GM21529 (cell line): ENCODE results near the gene GNPAT.

Experiments used
- ATAC-seq: cut with Tn5 transposase; IDR thresholded peaks from one replicate; pipeline ENCODE4 v1.9.1; 2021; ENCODE audit not compliant: unreplicated experiment

The GNPAT gene

DNA sequence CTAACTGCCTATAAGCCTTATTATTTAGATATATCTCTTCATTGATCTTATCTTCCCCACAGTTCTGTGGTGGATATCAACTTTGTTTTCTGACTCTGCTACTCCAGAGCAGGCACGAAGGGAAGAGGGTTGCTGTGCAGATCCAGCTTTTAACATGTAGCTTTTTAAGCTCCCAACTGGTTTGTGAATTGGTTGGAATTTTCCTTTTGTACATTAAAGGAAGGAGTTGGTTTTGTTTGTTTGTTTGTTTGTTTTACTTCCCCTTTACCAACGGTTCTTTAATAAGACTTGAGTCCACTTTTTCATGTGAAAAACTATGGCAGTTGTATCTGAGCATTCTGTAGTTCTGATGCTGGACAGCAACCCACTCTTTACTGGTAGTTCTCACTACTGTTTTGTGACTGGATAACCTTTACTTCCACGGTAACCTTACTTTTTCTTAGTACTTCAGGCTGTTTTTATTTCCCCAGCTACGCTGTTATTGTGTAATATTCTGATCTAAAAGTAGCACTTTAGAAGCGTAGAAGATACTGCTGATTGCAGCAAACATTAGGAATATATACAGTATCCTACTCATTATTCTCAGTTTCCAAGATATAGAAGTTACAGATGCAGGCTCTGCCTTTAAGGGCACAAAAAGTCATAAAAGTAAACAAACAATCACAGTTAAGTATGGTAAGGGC is 1.6 kb downstream of the GNPAT start:
- no peak for ATAC-seq

DNA sequence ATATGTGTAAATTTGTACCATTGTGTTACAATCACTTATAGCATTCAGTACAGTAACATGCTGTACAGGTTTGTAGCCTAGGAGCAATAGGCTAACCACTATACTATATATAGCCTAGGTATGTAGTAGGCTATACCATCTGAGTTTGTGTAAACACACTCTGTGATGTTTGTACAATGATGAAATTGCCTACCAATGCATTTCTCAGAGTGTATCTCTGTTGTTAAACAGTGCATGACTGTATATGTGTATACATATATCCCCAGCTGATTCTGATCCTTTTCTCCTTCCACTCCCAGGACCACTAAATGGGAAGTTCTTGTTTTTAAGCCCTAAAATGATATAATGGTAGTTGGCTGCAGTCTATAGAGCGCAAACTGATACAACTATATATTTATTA is 7.8 kb downstream of the GNPAT start:
- ATAC-seq, result no peak

DNA sequence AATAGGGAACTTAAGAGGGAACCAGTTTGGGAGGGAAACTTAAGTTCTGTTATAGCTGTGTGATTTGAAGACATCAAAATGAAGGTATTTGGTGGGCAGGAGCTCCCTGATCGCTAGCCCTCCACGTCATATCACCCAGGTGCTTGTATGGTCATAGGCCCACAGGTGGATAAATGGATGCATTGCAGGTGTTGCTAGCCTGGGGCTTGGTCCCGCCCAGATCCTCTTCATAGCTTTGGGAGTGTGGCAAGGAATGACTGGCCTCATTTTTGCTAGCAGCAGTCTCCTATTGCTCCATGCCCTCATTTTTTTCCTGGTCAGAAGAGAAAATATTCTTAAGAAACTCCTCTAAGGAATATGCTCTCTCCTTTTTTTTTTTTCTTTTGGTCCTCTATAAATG is 11.3 kb downstream of the GNPAT start:
- no peak for ATAC-seq

DNA sequence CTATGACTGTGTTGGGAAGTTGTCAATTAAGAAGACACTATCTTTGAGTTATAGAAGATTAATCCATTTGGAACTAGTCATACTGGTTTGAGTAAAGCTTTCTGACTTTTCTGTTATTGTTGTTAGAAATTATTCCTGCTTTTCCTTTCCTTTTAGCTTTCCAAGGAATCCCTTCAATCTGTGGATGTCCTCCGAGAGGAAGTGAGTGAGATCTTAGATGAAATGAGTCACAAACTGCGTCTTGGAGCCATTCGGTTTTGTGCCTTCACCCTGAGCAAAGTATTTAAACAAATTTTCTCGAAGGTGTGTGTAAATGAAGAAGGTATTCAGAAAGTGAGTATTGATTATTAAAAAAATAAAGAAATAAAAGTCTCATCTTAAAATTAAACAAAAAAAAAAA is 19.3 kb downstream of the GNPAT start:
- no peak for ATAC-seq

DNA sequence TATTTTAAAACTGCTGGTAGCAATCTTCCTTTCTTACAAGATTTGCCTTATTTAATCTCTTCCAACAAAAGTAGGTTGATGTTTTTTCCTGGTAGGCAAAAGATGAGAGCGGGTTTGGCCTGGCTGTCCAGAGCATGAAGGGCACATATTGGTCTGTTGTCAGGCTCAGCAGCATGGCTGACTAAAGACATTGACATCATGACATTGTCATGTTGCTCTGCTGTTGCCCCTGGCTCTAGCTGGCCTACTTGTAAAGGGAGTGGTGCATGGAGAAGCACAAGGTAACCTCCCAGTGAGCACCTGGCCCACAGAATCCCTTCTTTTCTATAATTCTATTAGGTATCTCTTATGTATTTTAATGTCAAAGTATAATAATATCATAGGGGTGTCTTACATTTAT is 23.6 kb downstream of the GNPAT start:
- ATAC-seq, result no peak

DNA sequence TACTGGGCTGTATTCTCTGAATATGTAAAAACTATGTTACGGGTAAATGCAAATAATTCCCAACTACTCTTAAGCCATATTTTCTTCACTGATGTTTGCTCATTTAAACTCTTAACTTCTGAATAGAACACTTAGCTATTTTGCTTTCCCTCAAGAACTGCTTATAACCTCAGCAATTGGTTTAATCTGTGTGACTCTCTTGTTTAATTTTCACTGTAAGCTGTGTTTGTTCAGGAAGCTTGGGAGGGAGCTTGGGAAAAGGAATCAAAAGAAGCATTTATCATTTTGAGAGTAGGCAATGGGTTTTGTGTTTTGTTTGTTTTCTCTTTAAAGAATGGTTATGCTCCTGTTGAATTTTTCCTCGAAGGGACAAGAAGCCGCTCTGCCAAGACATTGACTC is 24.4 kb downstream of the GNPAT start:
- ATAC-seq, result no peak

DNA sequence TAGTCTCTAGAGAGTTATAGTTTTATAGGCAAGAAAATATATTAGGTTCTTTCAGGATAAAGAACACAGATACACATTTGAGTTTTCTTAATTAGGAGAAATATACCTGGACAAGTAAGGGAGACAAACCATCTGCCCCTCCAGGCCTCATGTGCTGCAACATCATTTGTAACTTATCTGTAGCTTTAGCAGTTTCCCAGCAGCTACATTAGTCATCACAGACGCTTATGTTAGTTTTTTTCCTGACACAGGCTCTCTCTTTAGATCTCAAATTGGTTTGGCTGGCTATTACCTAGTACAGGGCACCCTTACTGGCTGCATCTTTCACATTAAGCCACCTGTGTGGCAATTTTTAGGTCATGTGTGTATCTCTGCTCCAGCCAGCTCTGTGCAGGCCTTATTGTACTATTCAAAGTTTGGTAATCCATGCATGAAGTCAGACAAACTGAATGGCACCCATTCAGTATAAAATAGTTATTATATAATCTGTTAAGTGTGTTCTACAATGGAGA is 25.9 kb downstream of the GNPAT start:
- no peak for ATAC-seq

DNA sequence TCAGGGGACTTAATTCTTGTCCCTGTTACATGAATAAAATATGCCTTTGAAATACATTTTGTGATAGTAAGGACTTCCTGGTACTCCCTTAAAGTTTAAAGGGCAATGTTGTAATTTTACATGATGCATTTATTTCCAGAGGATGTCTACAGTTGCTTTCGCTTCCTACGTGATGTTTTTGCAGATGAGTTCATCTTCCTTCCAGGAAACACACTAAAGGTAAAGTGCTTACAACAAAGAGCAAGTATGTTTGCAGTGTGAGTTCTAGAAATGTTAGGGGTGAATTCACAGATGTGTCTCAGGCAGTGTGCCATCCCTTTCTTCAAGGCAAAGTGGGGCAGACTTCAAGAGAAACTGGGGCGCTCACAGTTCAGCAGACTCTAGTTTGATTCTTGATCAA is 31.2 kb downstream of the GNPAT start:
- ATAC-seq, result no peak

DNA sequence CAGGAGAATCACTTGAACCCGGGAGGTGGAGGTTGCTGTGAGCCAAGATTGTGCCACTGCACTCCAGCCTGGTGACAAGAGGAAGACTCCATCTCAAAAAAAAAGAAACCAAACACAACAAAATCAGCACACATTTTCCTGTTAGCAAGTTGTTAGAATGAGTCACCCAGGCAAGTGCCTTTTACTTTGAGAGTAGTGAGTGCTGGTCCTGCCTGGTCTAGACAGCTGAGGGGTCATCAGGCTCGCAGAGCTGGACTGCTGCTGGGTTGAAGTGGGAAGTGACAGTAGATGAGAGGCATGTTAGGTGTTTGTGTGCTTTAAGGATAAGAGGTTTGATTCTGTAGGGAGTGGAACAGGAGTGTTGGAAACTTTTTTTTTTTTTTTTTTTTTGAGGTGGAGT is 31.9 kb downstream of the GNPAT start:
- no peak for ATAC-seq

DNA sequence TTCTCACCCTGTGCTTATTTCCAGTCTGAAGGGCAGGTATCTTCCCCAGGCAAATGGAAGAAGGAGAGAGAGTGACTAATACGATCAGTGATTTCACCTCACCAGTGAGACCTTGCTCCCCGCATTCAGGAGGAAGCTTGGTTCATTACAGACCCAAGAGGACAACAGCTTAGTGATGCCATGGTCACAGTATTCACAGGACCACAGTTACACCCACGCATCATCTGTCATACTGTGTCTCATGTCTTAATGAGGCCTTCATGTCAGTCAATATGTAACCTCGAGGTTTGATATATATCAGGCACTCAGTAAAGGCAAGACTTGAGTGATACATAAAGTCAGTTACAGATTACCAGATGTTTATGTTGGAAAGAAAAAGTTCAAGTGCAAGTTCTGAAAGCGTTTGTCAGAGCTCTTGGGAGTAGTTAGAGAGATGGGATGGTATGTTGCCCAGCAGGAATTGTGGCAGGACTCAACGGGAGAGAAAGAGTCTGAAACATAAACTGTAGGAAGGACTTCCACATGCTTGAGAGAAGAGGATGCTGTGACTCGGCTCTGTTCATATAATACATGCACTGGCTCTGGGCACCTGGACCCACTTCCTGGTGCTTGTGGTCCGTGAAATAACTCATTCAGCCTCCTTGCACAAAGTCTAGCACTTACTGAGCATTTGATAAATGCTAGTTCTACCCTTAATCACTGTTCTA is 33.3 kb downstream of the GNPAT start:
- ATAC-seq, result no peak

DNA sequence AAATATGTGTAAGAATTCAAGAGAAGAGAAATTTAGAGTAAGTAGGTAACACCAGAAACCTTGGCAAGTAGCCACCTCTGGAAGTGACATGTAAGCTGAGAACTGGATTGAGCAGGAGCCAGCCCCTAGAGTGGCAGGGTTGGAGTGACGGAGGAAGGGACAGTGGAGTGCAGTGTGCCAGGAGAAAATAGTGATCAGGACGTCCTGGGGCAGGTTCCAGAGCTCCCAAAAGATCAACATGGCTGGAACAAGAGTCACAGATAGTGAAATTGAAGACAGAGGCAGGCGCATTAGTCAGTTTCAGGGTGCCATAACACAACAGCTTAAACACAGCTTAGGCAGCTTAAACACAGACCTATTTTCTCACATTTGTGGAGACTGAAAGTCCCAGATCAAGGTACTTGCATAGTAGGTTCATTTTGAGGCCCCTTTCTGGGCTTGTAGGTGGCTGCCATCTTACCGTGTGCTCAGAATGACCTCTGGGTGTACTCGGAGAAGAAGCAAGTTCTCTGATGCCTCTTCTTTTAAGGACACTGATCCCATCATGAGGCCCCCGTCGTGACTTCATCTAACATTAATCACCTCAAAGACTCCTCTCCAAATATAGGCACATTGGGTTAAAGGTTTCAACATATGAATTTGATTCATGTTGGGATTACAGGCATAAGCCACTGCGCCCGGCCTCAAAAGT is 37.2 kb downstream of the GNPAT start:
- ATAC-seq, result no peak

DNA sequence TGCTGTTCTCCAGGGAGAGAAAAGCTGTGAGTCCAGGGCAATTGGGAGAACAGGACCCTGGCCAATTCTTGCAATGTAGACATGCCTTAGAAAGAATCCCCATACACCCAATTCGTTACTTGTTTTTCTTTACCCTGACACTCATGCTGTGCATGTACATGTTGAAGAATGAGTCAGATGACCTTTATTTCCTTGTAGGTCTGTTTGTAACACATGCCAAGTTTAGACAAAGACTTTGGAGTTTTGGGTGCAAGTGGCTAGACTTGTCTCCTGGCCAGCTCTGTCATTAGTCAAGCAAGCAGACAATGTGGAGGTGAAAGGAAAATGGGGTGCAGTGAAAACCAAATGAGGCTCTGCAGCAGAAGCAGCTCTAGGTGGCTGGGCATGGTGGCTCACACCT is 38.1 kb downstream of the GNPAT start:
- no peak for ATAC-seq

DNA sequence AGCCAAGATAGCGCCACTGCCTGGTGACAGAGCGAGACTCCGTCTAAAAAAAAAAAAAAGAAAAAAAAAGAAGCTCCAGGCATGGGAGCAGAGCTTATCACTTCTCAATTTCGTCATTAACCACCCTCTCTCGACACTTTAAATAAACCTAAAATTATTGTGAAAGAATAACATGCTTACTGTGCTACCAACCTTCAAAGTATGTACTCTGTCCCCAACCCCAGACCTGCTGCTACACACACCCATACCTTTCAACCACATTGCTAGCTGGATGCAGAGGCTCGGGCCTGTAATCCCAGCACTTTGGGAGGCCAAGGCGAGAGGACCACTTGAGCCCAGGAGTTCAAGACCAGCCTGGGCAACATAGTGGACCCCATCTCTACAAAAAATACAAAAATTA is 38.7 kb downstream of the GNPAT start:
- no peak for ATAC-seq

DNA sequence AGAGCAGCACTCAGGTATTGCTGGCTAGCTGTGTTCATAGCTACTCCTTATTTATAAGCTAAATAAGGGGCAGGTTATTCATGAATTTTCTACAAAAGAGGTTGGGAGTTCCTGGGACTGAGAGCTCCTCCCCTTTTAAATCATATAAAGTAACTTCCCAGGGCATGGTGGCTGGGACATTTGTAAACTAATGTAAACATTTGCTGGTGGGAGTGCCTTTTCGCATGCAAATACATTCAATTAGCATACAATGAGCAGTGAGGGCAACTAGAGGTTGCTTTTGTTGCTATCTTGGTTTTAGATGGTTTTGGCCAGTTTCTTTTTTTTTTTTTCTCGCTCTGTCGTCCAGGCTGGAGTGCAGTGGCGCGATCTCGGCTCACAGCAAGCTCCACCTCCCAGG is 43.4 kb downstream of the GNPAT start:
- no peak for ATAC-seq

DNA sequence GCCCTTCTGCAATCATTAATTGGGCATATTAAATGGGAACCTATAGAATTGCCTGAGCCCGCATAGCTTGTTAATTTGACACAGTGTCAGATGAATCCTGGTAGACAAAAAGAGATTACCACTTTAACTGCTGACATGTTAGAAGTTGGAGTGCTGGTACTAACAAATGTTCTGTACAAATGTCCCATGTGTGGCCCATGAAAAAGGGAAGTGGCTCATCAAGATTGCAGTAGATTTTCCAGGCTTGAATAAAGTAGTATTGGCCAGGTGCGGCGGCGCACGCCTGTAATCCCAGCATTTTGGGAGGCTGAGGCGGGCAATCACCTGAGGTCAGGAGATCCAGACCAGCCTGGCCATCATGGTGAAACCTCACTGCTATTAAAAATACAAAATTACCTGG is 45.6 kb downstream of the GNPAT start:
- no peak for ATAC-seq

DNA sequence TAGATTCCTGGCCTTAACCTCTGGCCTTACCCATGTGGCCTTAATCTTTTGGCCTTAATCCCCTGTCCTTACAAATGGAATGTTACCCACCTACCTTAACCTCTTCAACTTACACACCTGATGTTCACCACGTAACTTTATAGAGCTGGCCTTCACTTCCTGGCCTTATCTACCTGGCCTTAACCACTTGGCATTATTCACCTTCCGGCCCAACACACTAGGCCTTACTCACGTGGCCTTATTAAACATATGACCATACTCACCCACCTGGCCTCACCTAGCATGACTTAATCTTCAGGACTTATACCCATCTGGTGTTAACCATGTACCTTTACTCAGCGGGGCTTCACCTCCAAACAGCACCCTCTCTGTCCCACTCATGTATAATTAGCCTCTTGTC is 54.9 kb downstream of the GNPAT start:
- ATAC-seq, result no peak

DNA sequence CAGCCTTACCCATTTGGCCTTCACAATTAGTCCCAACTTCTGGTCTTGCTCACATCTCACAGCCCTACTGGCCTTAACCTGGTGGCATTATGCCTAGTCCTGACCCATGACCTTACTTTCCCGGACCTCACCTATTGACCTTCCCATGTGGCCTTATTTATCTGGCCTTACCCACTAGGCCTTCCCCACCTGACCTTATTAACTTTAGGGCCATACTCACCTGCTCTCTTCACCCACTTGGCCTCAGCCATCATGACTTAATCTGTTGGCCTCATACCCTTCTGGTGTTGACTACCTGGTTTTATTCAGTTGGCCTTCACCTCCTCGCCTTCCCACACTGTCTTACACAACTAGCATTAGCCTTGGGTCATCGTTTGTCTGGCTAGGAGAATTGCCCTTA is 61.0 kb downstream of the GNPAT start:
- ATAC-seq, result no peak

DNA sequence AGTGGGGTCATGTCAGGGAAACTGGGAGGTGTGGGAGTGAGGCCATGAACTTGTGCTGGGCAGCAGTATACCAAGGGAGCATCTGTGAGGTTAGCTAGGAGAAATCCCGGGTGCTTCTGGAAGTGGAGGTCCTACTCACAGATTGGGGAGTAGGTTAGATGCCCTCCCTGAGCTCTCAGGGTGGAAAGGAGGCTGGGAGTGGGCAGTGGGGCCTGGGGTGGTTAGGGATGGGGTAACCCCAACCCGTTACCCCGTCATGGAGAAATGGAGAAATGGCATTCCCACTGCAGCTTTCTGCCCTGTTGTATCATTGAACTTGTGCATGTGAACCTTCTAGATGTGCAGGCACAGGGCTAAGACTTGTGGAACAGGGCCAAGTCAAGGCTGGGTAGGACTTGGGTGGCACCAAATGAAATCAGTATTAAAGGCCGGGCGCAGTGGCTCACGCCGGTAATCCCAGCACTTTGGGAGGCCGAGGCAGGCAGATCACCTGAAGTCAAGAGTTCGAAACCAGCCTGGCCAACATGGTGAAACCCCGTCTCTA is 69.5 kb downstream of the GNPAT start:
- ATAC-seq, result no peak

DNA sequence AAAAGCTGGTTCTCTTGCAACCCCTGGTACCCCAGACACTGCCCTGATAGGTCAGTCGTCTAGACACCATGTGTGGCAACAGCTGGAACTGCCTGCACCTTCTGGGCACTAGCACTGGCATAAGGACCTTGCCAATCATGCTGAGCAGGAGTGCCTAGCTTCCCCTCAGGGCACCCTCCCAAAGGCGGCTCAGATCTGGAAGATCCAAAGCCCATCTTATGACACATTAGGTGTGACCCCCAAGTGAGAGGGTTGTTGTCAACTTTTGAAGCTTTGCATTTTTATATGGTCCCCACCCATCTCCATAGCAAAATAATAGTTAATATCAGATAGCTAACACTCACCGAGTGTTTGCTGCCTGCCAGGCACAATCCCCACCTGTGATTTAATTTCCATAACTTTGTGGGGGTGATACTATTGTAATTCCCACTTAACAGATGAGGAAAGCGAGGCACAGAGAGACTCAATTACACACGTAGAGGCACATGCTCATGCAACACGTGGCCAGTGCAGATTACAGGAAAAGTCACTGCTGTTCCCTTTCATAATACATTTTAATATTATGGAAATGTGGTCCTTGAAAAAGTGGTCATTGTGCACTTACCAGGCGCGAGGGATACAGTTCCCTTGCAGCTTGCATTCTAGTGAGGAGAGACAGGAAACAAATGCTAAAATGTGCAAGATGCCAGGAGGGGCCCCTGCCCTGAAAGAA is 70.9 kb downstream of the GNPAT start:
- ATAC-seq, result no peak

DNA sequence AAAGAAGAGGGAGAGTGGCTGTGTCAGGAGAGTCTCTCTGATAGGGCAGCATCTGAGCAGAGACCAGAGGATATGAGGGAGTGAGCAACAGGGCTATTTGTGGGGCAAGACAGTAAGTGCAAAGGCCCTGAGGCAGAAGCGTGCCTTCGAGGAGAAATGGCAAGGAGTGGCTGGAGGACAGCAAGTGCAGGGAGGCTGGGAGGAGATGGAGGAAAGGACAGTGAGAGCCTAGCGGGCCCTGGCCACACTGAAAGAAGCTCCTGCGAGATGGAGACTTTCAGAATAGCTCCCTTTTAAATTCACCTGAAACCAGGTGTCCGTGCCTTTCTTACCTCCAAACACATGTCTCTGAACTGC is 71.4 kb downstream of the GNPAT start:
- ATAC-seq, result no peak

DNA sequence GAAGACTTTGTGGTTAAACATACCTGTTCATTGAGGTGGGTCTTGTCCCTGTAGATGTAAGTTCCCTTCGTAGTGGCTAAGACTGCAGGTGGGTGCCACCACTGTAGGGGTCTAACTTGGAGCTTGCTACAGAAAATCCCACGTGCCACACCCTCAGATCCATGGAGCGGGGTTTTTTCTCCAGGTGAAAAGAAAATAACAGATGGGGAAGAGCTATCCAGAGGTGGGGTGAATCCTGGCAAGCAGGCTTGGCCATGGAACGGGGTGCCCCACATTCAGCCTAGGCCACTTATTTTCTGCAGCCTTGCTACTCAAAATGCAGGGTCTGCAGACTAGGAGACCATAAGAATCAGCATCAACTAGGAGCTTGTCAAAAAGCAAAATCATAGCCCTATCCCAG is 72.6 kb downstream of the GNPAT start:
- ATAC-seq, result no peak
